CD4-positive, alpha-beta T cell treated with Interleukin-15 for 1 hour (primary cell): Measurements from ENCODE around the gene ESYT2.

Experiments
- DNase-seq: peaks from one replicate; pipeline ENCODE4 v3.0.0-alpha.2; 2020

ESYT2 gene

DNA sequence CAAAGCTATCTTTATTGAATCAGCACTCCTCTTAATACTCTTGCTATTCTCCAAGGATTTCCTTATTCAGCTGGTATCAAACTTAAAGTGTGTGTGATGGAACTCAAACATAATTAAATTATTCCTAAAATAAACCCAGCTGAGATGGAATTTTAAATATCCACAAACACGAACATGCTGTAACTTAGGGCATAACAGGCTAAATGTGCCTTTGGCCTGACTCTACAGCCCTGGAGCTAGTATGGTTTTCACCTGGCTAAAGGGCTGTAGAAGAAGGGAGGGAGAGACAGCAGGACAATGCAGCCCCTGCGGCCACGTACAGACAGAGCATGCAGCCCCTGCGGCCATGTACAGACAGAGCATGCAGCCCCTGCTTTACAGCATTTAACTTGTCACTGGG lies 34.0 kb downstream of the ESYT2 start:
- no peak for DNase-seq

DNA sequence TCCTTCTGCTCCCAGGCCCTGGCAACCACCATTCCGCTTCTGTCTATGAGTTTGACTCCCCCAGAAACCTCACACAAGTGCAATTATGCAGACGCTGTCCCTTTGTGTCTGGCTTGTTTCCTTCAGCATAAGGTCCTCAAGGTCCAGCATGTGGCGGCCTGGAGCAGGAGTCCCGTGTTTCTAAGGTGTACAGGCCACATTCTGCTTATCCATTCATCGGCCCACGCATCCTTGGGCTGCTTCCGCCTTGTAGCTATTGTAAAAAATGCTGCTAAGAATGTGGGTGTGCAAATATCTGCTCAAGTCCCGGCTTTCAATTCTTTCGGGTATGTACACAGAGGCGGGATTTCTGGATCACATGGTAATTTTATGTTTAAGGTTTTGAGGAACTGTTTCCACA lies 38.2 kb downstream of the ESYT2 start:
- no peak for DNase-seq

DNA sequence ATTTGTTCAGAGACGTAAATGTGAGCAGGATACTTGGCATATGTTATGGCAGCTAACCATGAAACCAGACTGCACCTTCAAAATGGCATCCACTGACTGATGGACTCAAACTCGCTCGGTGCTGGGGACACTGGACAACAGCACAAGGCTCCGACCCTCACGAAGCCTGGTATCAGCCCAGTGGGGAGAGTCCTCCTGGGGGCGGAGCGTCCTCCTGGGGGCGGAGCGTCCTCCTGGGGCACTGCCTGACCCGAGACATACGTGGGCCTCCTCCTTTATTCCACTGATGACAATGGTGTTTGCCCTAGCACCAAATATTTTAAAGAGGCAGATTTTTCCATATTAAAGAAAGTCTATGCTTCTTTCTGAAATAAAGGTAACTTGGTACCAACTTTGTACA lies 39.5 kb downstream of the ESYT2 start:
- no peak for DNase-seq

GRCh38 chr7:158786898-158787297 lies 42.4 kb downstream of the ESYT2 start:
- DNase-seq: no peak

- no peak for DNase-seq
Observed at GRCh38 chr7:158784270-158784669, 45.0 kb downstream of the ESYT2 start.

- DNase-seq: no peak
Observed at GRCh38 chr7:158783595-158783994, 45.7 kb downstream of the ESYT2 start.

DNA sequence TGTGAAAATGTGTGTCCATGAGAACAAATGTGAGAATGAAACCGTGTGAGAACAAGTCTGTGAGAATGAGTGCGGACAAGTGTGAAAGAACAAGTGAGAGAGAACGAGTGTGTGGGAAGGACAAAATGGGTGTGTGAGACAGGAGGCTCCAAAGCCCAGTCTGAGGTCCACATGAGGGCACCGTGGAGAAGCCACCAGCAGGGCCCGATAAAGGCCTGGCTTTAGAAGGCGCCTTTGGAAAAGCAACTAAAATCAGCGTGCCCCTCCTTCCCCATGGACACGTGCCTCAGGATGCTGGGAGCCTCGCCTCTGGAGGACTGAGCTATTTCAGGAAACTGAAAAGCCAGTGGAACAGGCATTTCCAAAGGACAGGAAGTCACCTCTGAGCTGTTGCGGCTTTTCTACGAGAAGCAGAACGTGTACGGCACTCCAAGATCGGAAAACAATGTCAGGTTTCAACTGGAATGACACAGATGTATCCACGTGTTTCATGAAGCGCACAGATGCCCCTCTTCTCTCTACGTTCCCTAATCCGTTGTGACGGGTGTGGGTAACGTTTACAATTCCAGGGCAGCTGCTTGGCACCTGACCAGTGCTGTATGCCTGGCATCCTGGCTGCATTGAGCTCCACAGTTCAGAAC lies 46.4 kb downstream of the ESYT2 start:
- DNase-seq: no peak

GRCh38 chr7:158781974-158782664 lies 47.2 kb downstream of the ESYT2 start:
- DNase-seq: no peak

GRCh38 chr7:158781217-158781973 lies 47.9 kb downstream of the ESYT2 start:
- DNase-seq: no peak

DNA sequence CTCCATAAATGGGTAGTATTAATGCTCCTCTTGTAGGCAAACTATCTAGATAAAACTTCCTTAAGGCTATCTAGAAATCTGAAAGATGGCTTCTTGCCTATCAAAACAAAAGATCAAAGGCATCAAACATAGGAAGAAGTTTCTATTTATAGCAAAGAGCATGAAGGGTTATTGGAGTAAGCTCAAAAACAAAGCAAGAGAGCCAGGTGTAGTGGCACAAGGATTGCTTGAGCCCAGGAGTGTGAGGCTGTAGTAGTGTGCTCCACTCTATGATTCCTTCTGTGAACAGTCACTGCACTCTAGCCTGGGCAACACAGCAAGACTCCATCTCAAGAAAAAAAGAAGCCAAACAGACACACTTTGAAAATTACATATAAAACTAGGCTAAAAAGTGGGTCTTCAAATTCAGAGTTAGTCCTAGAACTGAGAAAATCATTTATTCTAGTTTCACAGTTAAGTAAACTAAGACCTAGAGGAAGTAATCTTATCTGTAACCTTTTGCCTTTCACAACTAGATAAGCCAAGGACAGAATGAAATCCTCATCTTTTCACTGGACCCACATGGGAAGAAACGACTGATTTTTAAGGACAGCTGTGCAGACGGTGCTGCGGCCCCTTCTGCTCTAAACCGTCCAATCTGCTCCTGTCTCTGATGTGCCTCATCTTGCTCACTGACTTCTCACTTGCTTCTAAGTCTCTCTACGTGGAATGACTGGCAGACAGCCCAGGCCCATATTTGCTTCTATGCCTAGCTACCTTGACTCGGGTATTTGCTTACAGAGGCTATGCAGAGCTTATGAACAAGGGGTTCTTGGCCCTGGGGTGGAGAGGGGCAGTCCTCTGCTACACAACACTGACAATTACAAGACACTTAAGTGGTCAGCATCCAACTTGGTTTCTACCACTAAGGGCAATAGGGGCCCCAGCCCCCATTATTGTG lies 50.0 kb downstream of the ESYT2 start:
- DNase-seq: no peak

- no peak for DNase-seq
Observed at GRCh38 chr7:158778471-158778870, 50.8 kb downstream of the ESYT2 start.

DNA sequence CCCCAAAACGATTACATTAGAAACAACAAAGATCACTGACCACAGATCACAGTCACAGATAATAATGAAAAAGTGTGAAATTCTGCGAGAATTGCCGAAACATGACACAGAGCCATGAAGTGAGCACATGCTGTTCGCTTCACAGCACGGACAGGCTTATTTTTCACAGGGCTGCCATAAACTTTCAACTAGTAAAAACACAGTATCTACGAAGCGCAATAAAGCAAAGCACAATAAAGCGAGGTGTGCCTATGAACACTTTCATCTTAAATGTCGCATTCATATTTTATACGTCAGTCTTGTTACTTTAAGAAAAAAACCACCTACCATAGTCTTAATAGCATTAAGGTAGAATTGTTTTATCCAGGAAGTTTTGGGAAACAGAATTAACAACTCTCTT lies 51.5 kb downstream of the ESYT2 start:
- DNase-seq: no peak

DNA sequence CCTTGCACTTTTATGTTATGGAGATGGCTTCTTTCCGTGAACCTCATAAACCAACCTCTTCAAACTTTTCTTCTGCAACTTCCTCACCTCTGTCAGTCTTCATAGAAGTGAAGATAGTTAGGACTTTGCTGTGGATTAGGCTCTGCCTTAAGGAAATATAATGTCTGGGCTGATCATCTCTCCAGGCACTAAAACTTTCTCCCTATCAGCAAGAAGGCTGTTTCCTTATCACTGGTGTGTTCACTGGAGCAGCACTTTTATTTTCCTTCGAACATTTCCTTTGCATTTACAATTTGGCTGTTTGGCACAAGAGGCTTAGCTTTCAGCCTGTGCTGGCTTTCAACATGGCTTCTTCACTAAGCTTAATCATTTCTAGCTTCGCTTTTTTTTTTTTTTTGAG lies 52.8 kb downstream of the ESYT2 start:
- no peak for DNase-seq

GRCh38 chr7:158774952-158775351 lies 54.4 kb downstream of the ESYT2 start:
- DNase-seq: no peak

- no peak for DNase-seq
Observed at GRCh38 chr7:158772916-158773315, 56.4 kb downstream of the ESYT2 start.

GRCh38 chr7:158771213-158771834 lies 58.0 kb downstream of the ESYT2 start:
- no peak for DNase-seq

DNA sequence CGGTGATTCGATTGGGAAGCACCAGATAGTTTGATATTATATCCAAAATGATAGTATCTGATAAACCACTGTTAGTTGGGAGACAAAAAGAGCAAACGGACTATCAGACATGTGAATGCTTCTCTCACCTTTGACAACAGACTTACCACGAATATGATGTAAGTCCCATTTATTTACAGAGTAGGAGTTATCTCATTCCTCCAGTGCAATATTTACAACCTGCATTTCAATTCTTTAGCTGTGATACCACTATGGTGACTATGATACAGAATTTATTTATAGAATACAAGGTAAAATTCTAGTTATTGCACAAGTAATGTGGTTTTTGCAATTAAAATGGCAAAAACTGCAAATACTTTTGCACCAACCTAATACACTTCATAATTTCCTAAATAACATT lies 61.6 kb downstream of the ESYT2 start:
- no peak for DNase-seq

GRCh38 chr7:158766570-158767281 lies 62.6 kb downstream of the ESYT2 start:
- DNase-seq: no peak

- no peak for DNase-seq
Observed at GRCh38 chr7:158765020-158765419, 64.3 kb downstream of the ESYT2 start.

DNA sequence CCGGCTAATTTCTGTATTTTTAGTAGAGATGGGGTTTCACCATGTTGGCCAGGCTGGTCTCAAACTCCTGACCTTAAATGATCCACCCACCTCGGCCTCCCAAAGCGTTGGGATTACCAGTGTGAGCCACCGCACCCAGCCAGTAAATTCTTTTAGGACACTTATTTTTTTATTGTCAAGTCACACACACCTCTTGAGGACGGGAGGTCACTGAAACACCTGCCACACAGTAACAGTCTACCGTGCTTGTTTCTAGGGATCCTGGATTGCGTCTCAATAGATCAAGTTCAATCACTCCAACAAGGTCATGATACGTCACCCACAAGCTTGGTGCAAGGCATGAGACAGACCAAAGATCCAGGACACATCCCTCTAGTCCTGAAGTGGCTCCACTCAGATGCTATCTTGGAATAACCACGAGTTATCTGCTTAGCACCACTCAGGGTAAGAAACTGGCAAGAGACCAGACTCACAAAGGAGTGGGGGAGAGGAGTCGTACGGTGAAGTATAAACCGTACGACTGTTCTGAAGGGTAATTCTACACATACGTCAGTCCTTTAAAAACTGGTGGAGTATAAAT lies 65.8 kb downstream of the ESYT2 start:
- DNase-seq: no peak

DNA sequence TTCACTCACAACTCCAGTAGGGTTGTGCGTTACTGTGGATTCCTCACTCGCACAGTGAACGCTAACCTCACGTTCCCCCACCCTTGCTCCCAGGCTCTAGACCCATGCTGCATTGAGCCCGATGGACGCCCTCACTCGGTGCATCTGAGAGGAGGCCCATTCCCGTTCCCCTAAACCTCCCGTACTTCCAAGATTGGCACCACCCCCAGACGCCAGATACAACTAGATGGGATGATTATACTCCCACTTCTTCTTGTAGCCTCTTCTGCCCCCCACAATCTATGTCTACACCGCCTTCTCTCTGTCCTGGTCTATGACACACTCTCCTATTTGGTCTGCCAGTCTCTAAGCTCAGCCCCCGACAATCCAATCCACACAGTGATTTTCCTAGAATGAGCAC lies 67.4 kb downstream of the ESYT2 start:
- DNase-seq: no peak

DNA sequence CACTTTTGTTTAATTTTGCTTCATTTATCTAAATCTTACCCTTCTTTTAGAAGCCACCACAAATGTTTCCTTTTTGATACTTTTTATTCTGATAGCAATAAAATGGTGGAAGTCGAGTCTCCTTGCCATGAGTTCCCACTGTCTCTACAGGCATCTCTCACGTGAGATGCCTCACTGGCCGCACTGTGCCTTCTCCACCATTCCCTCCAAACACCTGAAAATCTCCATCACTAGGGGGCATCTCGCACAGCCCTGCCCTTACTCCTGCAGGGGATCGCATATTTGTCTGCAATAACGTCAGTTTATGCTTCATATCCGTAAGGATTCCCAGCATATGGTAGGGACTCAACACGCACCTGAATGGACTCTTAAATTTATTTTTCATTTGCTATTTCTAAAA lies 68.4 kb downstream of the ESYT2 start:
- DNase-seq: no peak
